Esophagus squamous epithelium (tissue), 5 donors: ENCODE results near the gene KDELR3. TPM values are rescaled to one million over a fixed set of nuclear protein-coding genes. Genes with fewer than 3 reads are reported as not detected.

Experiments used
- DNase-seq: peaks from one replicate; lab custom pipeline; 2025; lab: John Stamatoyannopoulos, UW
- H3K27ac ChIP-seq, 4 donors: fragments of 200-600 bp; sonication (generic); one replicate each; pipeline ENCODE4 v1.5.1; 2016 to 2019; ENCODE audit warnings: mild to moderate bottlenecking in 1 of 4
- H3K27me3 ChIP-seq, 4 donors: fragments of 200-600 bp; sonication (generic); 1 replicate in 3 of 4; 2 replicates in 1 of 4; pipeline versions ENCODE4 v1.5.1 to v1.6.0; 2017 to 2021; ENCODE audit warnings: antibody characterized with exemption in 1 of 4
- H3K36me3 ChIP-seq, 3 donors: fragments of 200-600 bp; sonication (generic); one replicate each; pipeline ENCODE4 v1.5.1; 2016 to 2019
- H3K4me1 ChIP-seq, 3 donors: fragments of 200-600 bp; sonication (generic); one replicate each; pipeline ENCODE4 v1.5.1; 2017 to 2019
- H3K4me3 ChIP-seq, 4 donors: fragments of 200-600 bp; sonication (generic); 1 replicate in 3 of 4; 2 replicates in 1 of 4; pipeline ENCODE4 v1.5.1; 2016 to 2019; ENCODE audit warnings: mild to moderate bottlenecking in 2 of 4, moderate library complexity in 1 of 4
- H3K9me3 ChIP-seq, 3 donors: fragments of 200-600 bp; sonication (generic); one replicate each; pipeline ENCODE4 v1.5.1; 2016 to 2019
- CTCF ChIP-seq, 6 experiments: fragments of 450-650 bp in 4 of 6; fragments of 200-600 bp in 2 of 6; sonication (generic) in 2 of 6; IDR thresholded peaks; one replicate each; pipeline ENCODE4 v1.5.1; 2016 to 2019; ENCODE audit warnings: antibody characterized with exemption in 6 of 6, mild to moderate bottlenecking in 4 of 6, moderate library complexity in 4 of 6
- POLR2A ChIP-seq, 4 donors: fragments of 450-650 bp; IDR thresholded peaks; one replicate each; pipeline ENCODE4 v1.6.1; 2017; ENCODE audit warnings: antibody characterized with exemption in 4 of 4, mild to moderate bottlenecking in 4 of 4, moderate library complexity in 3 of 4
- WGBS, 2 donors: methylation state at CpG; one replicate each; pipeline ENCODE4 v1.1.5; 2018; 5-methylcytosine and 5-hydroxymethylcytosine counted together
- intact Hi-C: fragments of 100-400 bp; cut with DNase I; formaldehyde crosslinking; loops from one replicate; pipeline ENCODE4 v1.15.0; 2022
- total RNA-seq, 4 donors: library from RNA; depleted of rRNA; stranded (reverse); fragments of >200 nt; gene quantifications; one replicate each; pipeline ENCODE4 v1.1.0, GENCODE V29; 2016
- donor health status: DM: yes; HTN: yes; CAD: no.

KDELR3 gene
- total RNA-seq, 4 donors from 2014 or later, result 1.1 to 9.6 (median 1.9) TPM

- DNase-seq, result no peak
- TF ChIP-seq POLR2A (IDR thresholded peaks at IDR 0.05), result no peak
- no peak for TF ChIP-seq CTCF (IDR thresholded peaks at IDR 0.05)
- Histone ChIP-seq H3K27ac (no peak overlapping the region), H3K36me3 (no peaks in the 10 kb centered on the region), H3K27me3 (peaks cover 7 to 93% (median 9%) of the 10 kb centered on the region in 4 donors), H3K4me3 (no peak overlapping the region), H3K4me1 (peaks cover 3 to 14% (median 5%) of the 10 kb centered on the region in 3 donors), H3K9me3 (no peaks in the 10 kb centered on the region)
- intact Hi-C loops, result no loop called here
- WGBS, 2 donors, result 36 to 53% methylated on average over 9 to 17 of the region's 18 CpGs
These were observed 18.1 kb upstream of the KDELR3 start for GRCh38 chr22:38449776-38450175.

GRCh38 chr22:38450234-38450797, 17.6 kb upstream of the KDELR3 start:
- Histone ChIP-seq H3K4me3 (no peak overlapping the region), H3K27me3 (peaks cover 7 to 94% (median 10%) of the 10 kb centered on the region in 4 donors), H3K4me1 (peaks cover 3 to 17% (median 11%) of the 10 kb centered on the region in 3 donors), H3K36me3 (no peaks in the 10 kb centered on the region), H3K9me3 (no peaks in the 10 kb centered on the region), H3K27ac (no peak overlapping the region)
- TF ChIP-seq POLR2A (IDR thresholded peaks at IDR 0.05), result no peak
- no peak for TF ChIP-seq CTCF (IDR thresholded peaks at IDR 0.05)
- DNase-seq, result no peak
- intact Hi-C loops, result no loop called here
- 50% methylated on average over 8 to 10 of the region's 11 CpGs for WGBS, 2 donors

DNA sequence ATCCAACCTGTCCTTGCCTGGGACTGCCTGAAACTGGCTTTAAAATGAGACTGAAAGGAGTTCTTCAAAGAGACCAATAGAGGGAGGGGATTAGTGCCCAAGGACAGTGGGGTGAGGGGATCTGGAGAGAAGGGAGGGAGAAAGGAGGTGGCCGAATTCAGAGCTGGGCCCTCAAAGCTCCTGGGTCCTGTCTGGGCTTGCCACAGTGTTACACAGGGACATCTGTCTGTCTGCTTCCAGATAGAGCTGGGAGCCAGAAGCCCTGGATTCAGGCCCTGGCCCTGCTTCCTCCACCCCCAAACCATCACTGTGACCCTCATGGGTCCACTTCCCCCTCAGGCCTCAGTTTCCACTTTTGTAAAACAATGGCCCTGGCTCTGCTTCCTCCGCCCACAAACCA, 16.5 kb upstream of the KDELR3 start:
- Histone ChIP-seq H3K4me3 (no peak overlapping the region), H3K4me1 (peaks cover 3 to 27% (median 20%) of the 10 kb centered on the region in 3 donors), H3K36me3 (no peaks in the 10 kb centered on the region), H3K27me3 (peaks cover 9 to 95% (median 11%) of the 10 kb centered on the region in 4 donors), H3K9me3 (no peaks in the 10 kb centered on the region), H3K27ac (no peak overlapping the region)
- WGBS, 2 donors, result 52 to 62% methylated on average over 2 of the region's 2 CpGs
- intact Hi-C loops, result no loop called here
- no peak for DNase-seq
- TF ChIP-seq CTCF (IDR thresholded peaks at IDR 0.05) (no peak), POLR2A (IDR thresholded peaks at IDR 0.05) (no peak)

- intact Hi-C loops, result no loop called here
- no peaks in the 10 kb centered on the region for H3K9me3 ChIP-seq
- no peaks in the 10 kb centered on the region for H3K36me3 ChIP-seq
- 38 to 73% methylated on average over 1 to 2 of the region's 4 CpGs for WGBS, 2 donors
- no peak overlapping the region for H3K4me3 ChIP-seq
- TF ChIP-seq CTCF (IDR thresholded peaks at IDR 0.05) (no peak), POLR2A (IDR thresholded peaks at IDR 0.05) (no peak)
- DNase-seq, result no peak
- no peak overlapping the region for H3K27ac ChIP-seq
- H3K4me1 ChIP-seq, result peaks cover 3 to 27% (median 20%) of the 10 kb centered on the region in 3 donors
- peaks cover 9 to 95% (median 12%) of the 10 kb centered on the region in 4 donors for H3K27me3 ChIP-seq
These were observed 16.0 kb upstream of the KDELR3 start for GRCh38 chr22:38451864-38452263.

DNA sequence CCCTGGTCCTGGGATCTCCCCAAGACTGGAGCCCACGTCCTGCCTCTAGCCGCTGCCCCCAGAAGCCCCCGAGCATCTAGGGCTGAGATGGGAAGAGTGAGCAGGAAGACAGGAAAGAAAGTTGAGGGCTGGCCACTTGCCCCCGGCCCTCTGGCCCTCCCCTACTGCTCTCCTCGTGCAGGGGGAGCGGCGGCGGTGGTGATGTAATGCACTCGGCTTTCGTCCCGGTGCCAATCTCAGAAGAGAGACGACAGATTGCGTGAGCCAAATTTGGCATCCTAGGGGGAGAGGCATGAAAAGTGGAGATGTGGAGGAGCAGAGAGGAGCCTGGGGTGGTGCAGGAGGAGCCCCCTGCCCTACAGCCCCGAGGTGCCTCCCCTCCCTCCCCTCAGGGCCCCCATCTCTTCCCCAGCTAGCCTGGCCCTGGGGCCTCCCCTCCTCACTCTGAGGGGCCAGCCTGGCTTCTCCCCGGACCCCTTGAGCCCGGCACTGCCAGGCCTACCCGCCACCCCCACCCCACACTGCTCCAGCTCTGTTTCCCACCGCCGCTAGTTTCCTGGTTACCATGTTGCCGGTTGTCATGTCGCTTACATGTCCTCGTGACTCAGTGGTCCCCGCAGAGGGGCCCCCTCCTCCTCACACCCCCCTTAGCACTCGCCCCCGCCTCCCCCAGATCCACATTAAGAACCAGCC, 15.4 kb upstream of the KDELR3 start:
- Histone ChIP-seq H3K36me3 (no peaks in the 10 kb centered on the region), H3K4me1 (peaks cover 3 to 27% (median 20%) of the 10 kb centered on the region in 3 donors), H3K4me3 (no peak overlapping the region), H3K27ac (no peak overlapping the region), H3K27me3 (peaks cover 9 to 95% (median 12%) of the 10 kb centered on the region in 4 donors), H3K9me3 (no peaks in the 10 kb centered on the region)
- DNase-seq, result no peak
- 20 to 24% methylated on average over 9 to 13 of the region's 25 CpGs for WGBS, 2 donors
- TF ChIP-seq POLR2A (IDR thresholded peaks at IDR 0.05), result no peak
- no peak for TF ChIP-seq CTCF (IDR thresholded peaks at IDR 0.05)
- intact Hi-C loops, result no loop called here
